ENCODE measurements around the gene YWHAB.

DNA sequence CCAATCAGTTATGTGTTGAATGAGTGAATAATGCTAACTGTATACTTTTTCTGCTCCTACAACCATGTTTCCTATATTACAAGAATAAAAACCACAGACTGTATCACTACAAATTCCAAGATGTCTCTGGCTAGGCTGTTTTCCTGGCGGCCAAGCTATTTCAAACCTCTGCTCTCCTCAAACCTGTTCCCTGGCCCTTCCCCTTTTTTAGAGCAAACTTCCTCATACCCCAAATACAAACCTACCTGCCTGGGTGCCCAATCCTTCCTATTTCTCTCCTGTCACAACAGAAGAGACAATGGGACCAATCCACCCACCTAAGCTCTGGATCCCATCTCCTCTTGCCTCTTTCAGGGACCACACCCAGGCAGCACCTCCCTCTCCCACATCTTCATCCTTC lies 67.2 kb downstream of the YWHAB start:
- TF ChIP-seq POLR2A (IDR thresholded peaks at IDR 0.05): no peak
- TF ChIP-seq, protein P1, sequence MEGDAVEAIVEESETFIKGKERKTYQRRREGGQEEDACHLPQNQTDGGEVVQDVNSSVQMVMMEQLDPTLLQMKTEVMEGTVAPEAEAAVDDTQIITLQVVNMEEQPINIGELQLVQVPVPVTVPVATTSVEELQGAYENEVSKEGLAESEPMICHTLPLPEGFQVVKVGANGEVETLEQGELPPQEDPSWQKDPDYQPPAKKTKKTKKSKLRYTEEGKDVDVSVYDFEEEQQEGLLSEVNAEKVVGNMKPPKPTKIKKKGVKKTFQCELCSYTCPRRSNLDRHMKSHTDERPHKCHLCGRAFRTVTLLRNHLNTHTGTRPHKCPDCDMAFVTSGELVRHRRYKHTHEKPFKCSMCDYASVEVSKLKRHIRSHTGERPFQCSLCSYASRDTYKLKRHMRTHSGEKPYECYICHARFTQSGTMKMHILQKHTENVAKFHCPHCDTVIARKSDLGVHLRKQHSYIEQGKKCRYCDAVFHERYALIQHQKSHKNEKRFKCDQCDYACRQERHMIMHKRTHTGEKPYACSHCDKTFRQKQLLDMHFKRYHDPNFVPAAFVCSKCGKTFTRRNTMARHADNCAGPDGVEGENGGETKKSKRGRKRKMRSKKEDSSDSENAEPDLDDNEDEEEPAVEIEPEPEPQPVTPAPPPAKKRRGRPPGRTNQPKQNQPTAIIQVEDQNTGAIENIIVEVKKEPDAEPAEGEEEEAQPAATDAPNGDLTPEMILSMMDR (IDR thresholded peaks at IDR 0.05): no peak
